Measurements from ENCODE around the gene CYP4F8. TPM values are rescaled to one million over a fixed set of nuclear protein-coding genes. Genes with fewer than 3 reads are reported as not detected.

Gene CYP4F8
- total RNA-seq, 1 experiment from 2014 or later, result not detected

GRCh38 chr19:15671891-15672579 lies 57.0 kb downstream of the CYP4F8 start:
- H3K36me3 Mint-ChIP-seq, result peaks cover 27% of the 10 kb centered on the region
- TF ChIP-seq, protein P1, sequence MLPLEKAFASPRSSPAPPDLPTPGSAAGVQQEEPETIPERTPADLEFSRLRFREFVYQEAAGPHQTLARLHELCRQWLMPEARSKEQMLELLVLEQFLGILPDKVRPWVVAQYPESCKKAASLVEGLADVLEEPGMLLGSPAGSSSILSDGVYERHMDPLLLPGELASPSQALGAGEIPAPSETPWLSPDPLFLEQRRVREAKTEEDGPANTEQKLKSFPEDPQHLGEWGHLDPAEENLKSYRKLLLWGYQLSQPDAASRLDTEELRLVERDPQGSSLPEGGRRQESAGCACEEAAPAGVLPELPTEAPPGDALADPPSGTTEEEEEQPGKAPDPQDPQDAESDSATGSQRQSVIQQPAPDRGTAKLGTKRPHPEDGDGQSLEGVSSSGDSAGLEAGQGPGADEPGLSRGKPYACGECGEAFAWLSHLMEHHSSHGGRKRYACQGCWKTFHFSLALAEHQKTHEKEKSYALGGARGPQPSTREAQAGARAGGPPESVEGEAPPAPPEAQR (CRISPR knock-in tag; IDR thresholded peaks at IDR 0.05), result no peak
- TF ChIP-seq JUN (CRISPR knock-in tag; IDR thresholded peaks at IDR 0.05) (no peak), ZNF396 (CRISPR knock-in tag; IDR thresholded peaks at IDR 0.05; ENCODE audit: borderline replicate concordance) (no peak), NFATC4 (CRISPR knock-in tag; IDR thresholded peaks at IDR 0.05) (no peak), ATF6 (CRISPR knock-in tag; IDR thresholded peaks at IDR 0.05) (no peak), NFYB (CRISPR knock-in tag; conservative IDR thresholded peaks at IDR 0.05; ENCODE audit: low read depth) (no peak), TEAD4 (CRISPR knock-in tag; IDR thresholded peaks at IDR 0.05) (no peak), RELA (CRISPR knock-in tag; IDR thresholded peaks at IDR 0.05; ENCODE audit: borderline replicate concordance) (no peak), MXD4 (CRISPR knock-in tag; IDR thresholded peaks at IDR 0.05; ENCODE audit: borderline replicate concordance) (no peak), HMGA2 (CRISPR knock-in tag; IDR thresholded peaks at IDR 0.05) (no peak), ZNF263 (CRISPR knock-in tag; IDR thresholded peaks at IDR 0.05; ENCODE audit: low read depth) (no peak), FOXJ3 (CRISPR knock-in tag; IDR thresholded peaks at IDR 0.05; ENCODE audit: borderline replicate concordance) (no peak), PREB (CRISPR knock-in tag; IDR thresholded peaks at IDR 0.05; ENCODE audit: borderline replicate concordance) (no peak), OVOL2 (CRISPR knock-in tag; IDR thresholded peaks at IDR 0.05; ENCODE audit: borderline replicate concordance) (no peak)
- TF ChIP-seq, protein P2, sequence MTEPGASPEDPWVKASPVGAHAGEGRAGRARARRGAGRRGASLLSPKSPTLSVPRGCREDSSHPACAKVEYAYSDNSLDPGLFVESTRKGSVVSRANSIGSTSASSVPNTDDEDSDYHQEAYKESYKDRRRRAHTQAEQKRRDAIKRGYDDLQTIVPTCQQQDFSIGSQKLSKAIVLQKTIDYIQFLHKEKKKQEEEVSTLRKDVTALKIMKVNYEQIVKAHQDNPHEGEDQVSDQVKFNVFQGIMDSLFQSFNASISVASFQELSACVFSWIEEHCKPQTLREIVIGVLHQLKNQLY (CRISPR knock-in tag; IDR thresholded peaks at IDR 0.05), result no peak
- TF ChIP-seq, protein P3, sequence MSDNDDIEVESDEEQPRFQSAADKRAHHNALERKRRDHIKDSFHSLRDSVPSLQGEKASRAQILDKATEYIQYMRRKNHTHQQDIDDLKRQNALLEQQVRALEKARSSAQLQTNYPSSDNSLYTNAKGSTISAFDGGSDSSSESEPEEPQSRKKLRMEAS (CRISPR knock-in tag; IDR thresholded peaks at IDR 0.05), result no peak
- TF ChIP-seq, protein P4, sequence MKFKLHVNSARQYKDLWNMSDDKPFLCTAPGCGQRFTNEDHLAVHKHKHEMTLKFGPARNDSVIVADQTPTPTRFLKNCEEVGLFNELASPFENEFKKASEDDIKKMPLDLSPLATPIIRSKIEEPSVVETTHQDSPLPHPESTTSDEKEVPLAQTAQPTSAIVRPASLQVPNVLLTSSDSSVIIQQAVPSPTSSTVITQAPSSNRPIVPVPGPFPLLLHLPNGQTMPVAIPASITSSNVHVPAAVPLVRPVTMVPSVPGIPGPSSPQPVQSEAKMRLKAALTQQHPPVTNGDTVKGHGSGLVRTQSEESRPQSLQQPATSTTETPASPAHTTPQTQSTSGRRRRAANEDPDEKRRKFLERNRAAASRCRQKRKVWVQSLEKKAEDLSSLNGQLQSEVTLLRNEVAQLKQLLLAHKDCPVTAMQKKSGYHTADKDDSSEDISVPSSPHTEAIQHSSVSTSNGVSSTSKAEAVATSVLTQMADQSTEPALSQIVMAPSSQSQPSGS (CRISPR knock-in tag; IDR thresholded peaks at IDR 0.05; ENCODE audit: borderline replicate concordance, low read depth), result no peak
- no peak overlapping the region for H3K27ac Mint-ChIP-seq
- peaks cover 5% of the 10 kb centered on the region for H3K27me3 Mint-ChIP-seq (ENCODE audit: low read depth)
- ATAC-seq (no peak), DNase-seq (ENCODE audit: low spot score) (no peak)
- no peak overlapping the region for H3K4me3 Mint-ChIP-seq
- POLR2A ChIA-PET, result no interaction called here
- CTCF ChIA-PET, result no interaction called here
- no peaks in the 10 kb centered on the region for H3K4me1 Mint-ChIP-seq
- peaks cover 44% of the 10 kb centered on the region for H3K9me3 Mint-ChIP-seq

GRCh38 chr19:15672580-15673175 lies 57.7 kb downstream of the CYP4F8 start, which contains the start of gene CYP4F12:
Gene CYP4F12, plus strand, starts transcription at chr19:15673087. Its CDS starts 443 bp downstream, at chr19:15673530.
- peaks cover 8% of the 10 kb centered on the region for H3K27me3 Mint-ChIP-seq (ENCODE audit: low read depth)
- TF ChIP-seq FOXJ3 (CRISPR knock-in tag; IDR thresholded peaks at IDR 0.05; ENCODE audit: borderline replicate concordance), result no peak
- peaks cover 47% of the 10 kb centered on the region for H3K9me3 Mint-ChIP-seq
- DNase-seq (ENCODE audit: low spot score), result no peak
- CTCF ChIA-PET, result no interaction called here
- peaks cover 29% of the 10 kb centered on the region for H3K36me3 Mint-ChIP-seq
- no peaks in the 10 kb centered on the region for H3K4me1 Mint-ChIP-seq
- ATAC-seq, result no peak
- H3K4me3 Mint-ChIP-seq, result no peak within 1 kb of the TSS
- POLR2A ChIA-PET, result no interaction called here
- H3K27ac Mint-ChIP-seq, result no peak within 1 kb of the TSS

Measured in WTC11 (cell line).